HepG2 (cell line): ENCODE data around the gene SBK1. TPM values are rescaled to one million over a fixed set of nuclear protein-coding genes. Genes with fewer than 3 reads are reported as not detected.
A peak's percentile ranks its signal among the peaks of the same experiment; 100 is the strongest.

Experiments
- ARID2 ChIP-seq: sonication (generic); formaldehyde crosslinking; IDR thresholded peaks from 2 replicates; pipeline ENCODE4 v1.8.1; 2022; ENCODE audit warnings: mild to moderate bottlenecking, missing genetic modification reagents, borderline replicate concordance
- ARID4A ChIP-seq: sonication (generic); formaldehyde crosslinking; IDR thresholded peaks from 2 replicates; pipeline ENCODE4 v1.5.0; 2020; ENCODE audit warnings: mild to moderate bottlenecking, missing genetic modification reagents, borderline replicate concordance
- EZH2 ChIP-seq: conservative IDR thresholded peaks from 2 replicates; pipeline ENCODE4 v1.6.1; 2012; ENCODE audit warnings: mild to moderate bottlenecking, low read depth, low read length, moderate library complexity
- HNRNPUL1 ChIP-seq: fragments of 200-400 bp; formaldehyde crosslinking; IDR thresholded peaks from 2 replicates; pipeline ENCODE4 v1.6.1; 2017; ENCODE audit warnings: low read depth, mild to moderate bottlenecking, low read length, moderate library complexity
- KAT8 ChIP-seq: IDR thresholded peaks from 2 replicates; pipeline ENCODE4 v1.6.1; 2016; ENCODE audit warnings: missing genetic modification reagents, missing compliant biosample characterization
- MTF2 ChIP-seq: sonication (generic); formaldehyde crosslinking; IDR thresholded peaks from 2 replicates; pipeline ENCODE4 v1.5.0; 2020; ENCODE audit warnings: missing genetic modification reagents, borderline replicate concordance
- RXRA ChIP-seq: sonication (generic); formaldehyde crosslinking; IDR thresholded peaks from 2 replicates; pipeline ENCODE4 v1.5.1; 2020; ENCODE audit warnings: missing genetic modification reagents
- TFDP1 ChIP-seq: IDR thresholded peaks from 2 replicates; pipeline ENCODE4 v1.6.1; 2016; ENCODE audit warnings: missing compliant biosample characterization, missing genetic modification reagents, borderline replicate concordance
- WIZ ChIP-seq: sonication (generic); formaldehyde crosslinking; IDR thresholded peaks from 2 replicates; pipeline ENCODE4 v1.5.1; 2020; ENCODE audit warnings: mild to moderate bottlenecking, missing genetic modification reagents
- ZBTB7B ChIP-seq: sonication (generic); formaldehyde crosslinking; IDR thresholded peaks from 2 replicates; pipeline ENCODE4 v1.4.0; 2020; ENCODE audit warnings: missing genetic modification reagents
- ZNF7 ChIP-seq: IDR thresholded peaks from 2 replicates; pipeline ENCODE4 v1.6.1; 2016; ENCODE audit warnings: missing biosample characterization, missing genetic modification reagents
- ZSCAN5A ChIP-seq: sonication (generic); formaldehyde crosslinking; IDR thresholded peaks from 2 replicates; pipeline ENCODE4 v1.8.0; 2022; ENCODE audit warnings: mild to moderate bottlenecking, missing genetic modification reagents, borderline replicate concordance
- polyA plus RNA-seq, 8 experiments: library from polyadenylated mRNA; depleted of rRNA in 3 of 8; stranded (reverse) in 7 of 8; unstranded in 1 of 8; fragments of >200 nt; fragmentation: Illumina TruSeq in 4 of 8; extraction: Trizol in 4 of 8; gene quantifications; 2 replicates each; pipeline versions ENCODE4 v1.2.1 to v1.2.3, GENCODE V29; 2011 to 2016; ENCODE audit warnings: low read depth in 4 of 8, missing spikeins in 1 of 8, mixed read lengths in 1 of 8; ENCODE audit not compliant: insufficient read depth in 1 of 8
- total RNA-seq, 5 experiments: library from RNA; depleted of rRNA; stranded (reverse); fragments of >200 nt; fragmentation: Illumina TruSeq; extraction: Trizol; gene quantifications; 2 replicates each; pipeline ENCODE4 v1.2.3, GENCODE V29; 2016; ENCODE audit warnings: low read depth in 1 of 5

Gene SBK1
- total and polyA plus RNA-seq, 2 of the 13 experiments (the other 11 are each of a cell fraction or from before 2014, with no cell fraction given): 0.15 to 0.17 TPM

GRCh38 chr16:28292731-28293600 lies 641 bp downstream of the SBK1 start (continued):
- TF ChIP-seq ZSCAN5A (CRISPR knock-in tag) (no peak), RXRA (CRISPR knock-in tag) (0 out of 2 replicates have a peak, but pooled peaks have one; percentile 21), EZH2 (peak; percentile 44; the same call in 1 of the 2 replicates), WIZ (no peak), TFDP1 (CRISPR knock-in tag) (no peak), ARID2 (CRISPR knock-in tag) (0 out of 2 replicates have a peak, but pooled peaks have one; percentile 28), ZNF7 (no peak), HNRNPUL1 (no peak), ARID4A (CRISPR knock-in tag) (peak; percentile 7; the same call in 1 of the 2 replicates), MTF2 (CRISPR knock-in tag) (no peak), ZBTB7B (0 out of 2 replicates have a peak, but pooled peaks have one; percentile 17), KAT8 (CRISPR knock-in tag) (no peak)
- TF ChIP-seq, all 625 proteins: peak for 14
